ENCODE measurements around the gene NUMBL. TPM values are rescaled to one million over a fixed set of nuclear protein-coding genes. Genes with fewer than 3 reads are reported as not detected.

NUMBL gene
- total and polyA plus RNA-seq, 2 of the 13 experiments (the other 11 are each of a cell fraction or from before 2014, with no cell fraction given) = 0.49 to 2.3 TPM

GRCh38 chr19:40716482-40717324, 26.3 kb upstream of the NUMBL start, which contains the start of the genes COQ8B and ITPKC (continued):
- TF ChIP-seq HOMEZ (CRISPR knock-in tag; IDR thresholded peaks at IDR 0.05; ENCODE audit: low read depth) (no peak), KLF11 (CRISPR knock-in tag; IDR thresholded peaks at IDR 0.05) (0 out of 2 replicates have a peak, but pooled peaks have one; percentile 64), IRF9 (CRISPR knock-in tag; IDR thresholded peaks at IDR 0.05; ENCODE audit: borderline replicate concordance) (0 out of 2 replicates have a peak, but pooled peaks have one; percentile 9), TEAD3 (CRISPR knock-in tag; optimal IDR thresholded peaks at IDR 0.05; ENCODE audit: borderline replicate concordance) (peak; percentile 89), ZNF660 (CRISPR knock-in tag; IDR thresholded peaks at IDR 0.05; ENCODE audit: borderline replicate concordance, low read depth) (no peak), CCAR2 (optimal IDR thresholded peaks at IDR 0.05; ENCODE audit: low read depth, low read length) (no peak), ZGPAT (CRISPR knock-in tag; IDR thresholded peaks at IDR 0.05) (peak; percentile 83; the same call in 1 of the 2 replicates), ZFP62 (CRISPR knock-in tag; IDR thresholded peaks at IDR 0.05) (no peak), LBX2 (CRISPR knock-in tag; IDR thresholded peaks at IDR 0.05; ENCODE audit: borderline replicate concordance) (no peak), RXRB (CRISPR knock-in tag; IDR thresholded peaks at IDR 0.05; ENCODE audit: borderline replicate concordance) (peak; percentile 39; the same call in 1 of the 2 replicates), ZNF619 (CRISPR knock-in tag; IDR thresholded peaks at IDR 0.05) (no peak), PHB2 (IDR thresholded peaks at IDR 0.05; ENCODE audit: partially characterized antibody) (no peak), PREB (CRISPR knock-in tag; IDR thresholded peaks at IDR 0.05) (no peak), ZFP41 (CRISPR knock-in tag; IDR thresholded peaks at IDR 0.05; ENCODE audit: borderline replicate concordance) (no peak), ELF3 (CRISPR knock-in tag; IDR thresholded peaks at IDR 0.05) (0 out of 2 replicates have a peak, but pooled peaks have one; percentile 26), CSRNP1 (CRISPR knock-in tag; IDR thresholded peaks at IDR 0.05) (0 out of 2 replicates have a peak, but pooled peaks have one; percentile 56), XRCC5 (optimal IDR thresholded peaks at IDR 0.05; ENCODE audit: low read length) (peak; percentile 49), ETV6 (CRISPR knock-in tag; conservative IDR thresholded peaks at IDR 0.05) (no peak), SIX4 (CRISPR knock-in tag; IDR thresholded peaks at IDR 0.05) (no peak; the same call in 1 of the 2 replicates), KDM2A (CRISPR knock-in tag; IDR thresholded peaks at IDR 0.05; ENCODE audit: borderline replicate concordance, low read depth) (peak; percentile 79), NRL (CRISPR knock-in tag; IDR thresholded peaks at IDR 0.05; ENCODE audit: borderline replicate concordance) (no peak), MATR3 (CRISPR knock-in tag; IDR thresholded peaks at IDR 0.05) (no peak)

All from HepG2 (cell line).